Breast epithelium (tissue), 4 donors: ENCODE data around the gene IRF2. TPM values are rescaled to one million over a fixed set of nuclear protein-coding genes. Genes with fewer than 3 reads are reported as not detected.

Experiments used
- DNase-seq, 2 donors: peaks; one replicate each; pipeline ENCODE4 v3.0.0-alpha.2; 2019; ENCODE audit warnings: low spot score in 2 of 2
- H3K27ac ChIP-seq, 2 donors: fragments of 200-600 bp; sonication (generic) in 1 of 2; one replicate each; pipeline ENCODE4 v1.5.1; 2016 to 2019; ENCODE audit warnings: mild to moderate bottlenecking in 1 of 2
- H3K27me3 ChIP-seq, 2 donors: fragments of 200-600 bp; sonication (generic) in 1 of 2; one replicate each; pipeline versions ENCODE4 v1.5.1 to v1.6.0; 2017 to 2019; ENCODE audit warnings: control low read depth in 1 of 2, mild to moderate bottlenecking in 1 of 2
- H3K36me3 ChIP-seq: fragments of 200-600 bp; one replicate; pipeline ENCODE4 v1.5.1; 2019
- H3K4me1 ChIP-seq, 2 donors: fragments of 200-600 bp; sonication (generic); one replicate each; pipeline ENCODE4 v1.5.1; 2016 to 2019; ENCODE audit warnings: control low read depth in 1 of 2
- H3K4me3 ChIP-seq, 3 donors: fragments of 200-600 bp; sonication (generic); 1 replicate in 2 of 3; 2 replicates in 1 of 3; pipeline ENCODE4 v1.5.1; 2016 to 2019; ENCODE audit warnings: mild to moderate bottlenecking in 3 of 3, moderate library complexity in 2 of 3
- H3K9me3 ChIP-seq, 2 donors: fragments of 200-600 bp; sonication (generic) in 1 of 2; one replicate each; pipeline ENCODE4 v1.5.1; 2016 to 2019; ENCODE audit warnings: control low read depth in 1 of 2
- POLR2A ChIP-seq: fragments of 450-650 bp; IDR thresholded peaks from one replicate; pipeline ENCODE4 v1.6.1; 2016; ENCODE audit warnings: antibody characterized with exemption, mild to moderate bottlenecking, moderate library complexity
- POLR2AphosphoS5 ChIP-seq, 3 donors: sonication (generic); formaldehyde crosslinking; IDR thresholded peaks; one replicate each; pipeline ENCODE4 v1.6.1; 2017; ENCODE audit warnings: antibody characterized with exemption in 3 of 3
- intact Hi-C: fragments of 100-400 bp; cut with DNase I; formaldehyde crosslinking; loops from one replicate; pipeline ENCODE4 v1.15.1; 2023; ENCODE audit warnings: low total_unique reads
- total RNA-seq, 3 donors: library from RNA; depleted of rRNA; stranded (reverse); fragments of >200 nt; gene quantifications; one replicate each; pipeline ENCODE4 v1.1.0, GENCODE V29; 2016
- TF ChIP-seq, protein P1 (sequence below), 3 donors: fragments of 450-650 bp; IDR thresholded peaks; one replicate each; pipeline ENCODE4 v1.5.1; 2016 to 2017; ENCODE audit warnings: antibody characterized with exemption in 3 of 3, mild to moderate bottlenecking in 3 of 3, moderate library complexity in 3 of 3

IRF2 gene
- total RNA-seq, 3 donors from 2014 or later: 27.4 to 57.8 (median 36.4) TPM

DNA sequence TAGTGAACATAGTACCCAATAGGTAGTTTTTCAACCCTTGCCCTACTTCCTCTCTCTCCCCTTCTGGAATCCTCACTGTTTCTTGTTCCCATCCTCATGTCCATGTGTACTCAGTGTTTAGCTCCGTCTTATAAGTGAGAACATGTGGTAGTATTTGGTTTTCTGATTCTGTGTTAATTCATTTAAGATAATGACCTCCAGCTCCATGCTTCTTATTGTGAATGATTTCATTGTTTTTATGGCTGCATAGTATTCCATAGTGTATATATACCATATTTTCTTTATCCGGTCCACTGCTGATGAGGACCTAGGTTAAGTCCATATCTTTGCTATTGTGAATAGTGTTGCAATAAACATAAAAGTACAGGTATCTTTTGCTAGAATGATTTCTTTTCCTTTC is 31.0 kb downstream of the IRF2 start:
- H3K4me1 ChIP-seq: peaks cover 0 to 9% of the 10 kb centered on the region in 2 donors
- intact Hi-C loops: no loop called here
- no peaks in the 10 kb centered on the region for H3K36me3 ChIP-seq
- no peak overlapping the region for H3K4me3 ChIP-seq
- H3K27ac ChIP-seq: no peak overlapping the region
- TF ChIP-seq, protein P1, sequence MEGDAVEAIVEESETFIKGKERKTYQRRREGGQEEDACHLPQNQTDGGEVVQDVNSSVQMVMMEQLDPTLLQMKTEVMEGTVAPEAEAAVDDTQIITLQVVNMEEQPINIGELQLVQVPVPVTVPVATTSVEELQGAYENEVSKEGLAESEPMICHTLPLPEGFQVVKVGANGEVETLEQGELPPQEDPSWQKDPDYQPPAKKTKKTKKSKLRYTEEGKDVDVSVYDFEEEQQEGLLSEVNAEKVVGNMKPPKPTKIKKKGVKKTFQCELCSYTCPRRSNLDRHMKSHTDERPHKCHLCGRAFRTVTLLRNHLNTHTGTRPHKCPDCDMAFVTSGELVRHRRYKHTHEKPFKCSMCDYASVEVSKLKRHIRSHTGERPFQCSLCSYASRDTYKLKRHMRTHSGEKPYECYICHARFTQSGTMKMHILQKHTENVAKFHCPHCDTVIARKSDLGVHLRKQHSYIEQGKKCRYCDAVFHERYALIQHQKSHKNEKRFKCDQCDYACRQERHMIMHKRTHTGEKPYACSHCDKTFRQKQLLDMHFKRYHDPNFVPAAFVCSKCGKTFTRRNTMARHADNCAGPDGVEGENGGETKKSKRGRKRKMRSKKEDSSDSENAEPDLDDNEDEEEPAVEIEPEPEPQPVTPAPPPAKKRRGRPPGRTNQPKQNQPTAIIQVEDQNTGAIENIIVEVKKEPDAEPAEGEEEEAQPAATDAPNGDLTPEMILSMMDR (IDR thresholded peaks at IDR 0.05): no peak
- no peak for DNase-seq
- H3K27me3 ChIP-seq: no peaks in the 10 kb centered on the region
- H3K9me3 ChIP-seq: no peaks in the 10 kb centered on the region

DNA sequence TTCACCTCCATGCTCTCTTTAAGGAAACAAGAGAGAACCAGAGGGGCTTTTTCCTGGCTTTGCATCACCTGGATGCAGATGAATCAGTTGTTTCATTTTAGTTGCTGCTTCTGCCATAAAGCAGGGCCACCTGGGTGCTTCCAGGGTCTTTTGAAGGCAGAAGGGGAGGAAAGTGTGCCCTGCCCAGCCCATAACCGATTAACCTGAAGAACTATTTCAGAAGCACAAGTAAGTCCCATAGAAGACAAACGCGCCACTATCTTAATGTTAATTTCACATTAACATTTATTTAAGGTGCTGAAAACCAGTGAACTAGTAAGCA is 32.1 kb downstream of the IRF2 start:
- peak overlapping the region in 1 of 2 donors; percentile 4 for H3K27ac ChIP-seq
- TF ChIP-seq POLR2A: no peak
- TF ChIP-seq, protein P1 (IDR thresholded peaks at IDR 0.05): no peak
- no peak for TF ChIP-seq POLR2AphosphoS5 (IDR thresholded peaks at IDR 0.05)
- H3K36me3 ChIP-seq: no peaks in the 10 kb centered on the region
- no peak overlapping the region for H3K4me3 ChIP-seq
- no peaks in the 10 kb centered on the region for H3K27me3 ChIP-seq
- no peak for DNase-seq
- no peaks in the 10 kb centered on the region for H3K9me3 ChIP-seq
- H3K4me1 ChIP-seq: peaks cover 0 to 9% of the 10 kb centered on the region in 2 donors
- intact Hi-C loops: no loop called here

DNA sequence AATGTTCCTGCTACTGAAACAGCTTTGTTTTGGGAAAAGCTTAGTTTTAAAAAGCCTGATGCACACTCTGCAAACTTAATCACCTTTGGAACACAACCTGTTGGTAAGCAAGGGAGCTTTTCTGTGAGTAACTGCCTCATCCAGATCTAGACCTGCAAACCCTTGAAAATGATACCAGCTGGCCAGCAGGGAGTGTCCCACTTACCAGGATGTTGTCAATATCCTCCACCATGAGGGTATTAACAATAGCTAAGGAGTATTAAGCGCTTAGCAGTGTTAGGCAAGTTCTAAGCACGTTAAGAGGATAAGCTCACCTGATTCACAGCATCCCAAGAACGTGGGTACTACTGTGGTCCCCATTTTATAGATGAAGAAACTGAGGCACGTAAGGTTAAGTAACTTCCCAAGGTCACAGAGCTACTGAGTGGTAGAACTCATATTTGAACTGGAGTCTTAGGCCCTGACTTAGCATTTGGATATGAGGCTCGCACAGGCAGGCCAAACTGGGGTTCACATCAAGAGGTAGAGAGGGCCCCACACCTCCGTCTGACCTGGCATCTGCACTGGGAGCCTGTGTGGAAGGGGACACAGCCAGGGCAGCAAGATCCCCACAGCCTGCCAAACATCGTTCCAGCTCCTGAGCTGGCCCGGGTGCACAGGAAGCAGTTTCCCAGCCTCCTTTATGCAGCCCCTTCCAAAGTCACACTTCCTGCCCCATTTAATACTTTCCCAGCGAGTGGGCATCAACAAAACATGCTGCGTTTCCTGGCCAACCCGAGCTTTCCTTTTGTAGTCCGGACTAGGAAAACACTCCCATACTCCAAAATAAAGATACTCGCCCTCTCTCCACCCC is 32.7 kb downstream of the IRF2 start:
- intact Hi-C loops: no loop called here
- Histone ChIP-seq H3K27ac (peak overlapping the region in 1 of 2 donors; percentile 11), H3K36me3 (no peaks in the 10 kb centered on the region), H3K27me3 (no peaks in the 10 kb centered on the region), H3K4me3 (no peak overlapping the region), H3K9me3 (no peaks in the 10 kb centered on the region), H3K4me1 (peaks cover 0 to 9% of the 10 kb centered on the region in 2 donors)
- DNase-seq: no peak
- TF ChIP-seq, protein P1 (IDR thresholded peaks at IDR 0.05): no peak
- no peak for TF ChIP-seq POLR2A
- TF ChIP-seq POLR2AphosphoS5 (IDR thresholded peaks at IDR 0.05): no peak

DNA sequence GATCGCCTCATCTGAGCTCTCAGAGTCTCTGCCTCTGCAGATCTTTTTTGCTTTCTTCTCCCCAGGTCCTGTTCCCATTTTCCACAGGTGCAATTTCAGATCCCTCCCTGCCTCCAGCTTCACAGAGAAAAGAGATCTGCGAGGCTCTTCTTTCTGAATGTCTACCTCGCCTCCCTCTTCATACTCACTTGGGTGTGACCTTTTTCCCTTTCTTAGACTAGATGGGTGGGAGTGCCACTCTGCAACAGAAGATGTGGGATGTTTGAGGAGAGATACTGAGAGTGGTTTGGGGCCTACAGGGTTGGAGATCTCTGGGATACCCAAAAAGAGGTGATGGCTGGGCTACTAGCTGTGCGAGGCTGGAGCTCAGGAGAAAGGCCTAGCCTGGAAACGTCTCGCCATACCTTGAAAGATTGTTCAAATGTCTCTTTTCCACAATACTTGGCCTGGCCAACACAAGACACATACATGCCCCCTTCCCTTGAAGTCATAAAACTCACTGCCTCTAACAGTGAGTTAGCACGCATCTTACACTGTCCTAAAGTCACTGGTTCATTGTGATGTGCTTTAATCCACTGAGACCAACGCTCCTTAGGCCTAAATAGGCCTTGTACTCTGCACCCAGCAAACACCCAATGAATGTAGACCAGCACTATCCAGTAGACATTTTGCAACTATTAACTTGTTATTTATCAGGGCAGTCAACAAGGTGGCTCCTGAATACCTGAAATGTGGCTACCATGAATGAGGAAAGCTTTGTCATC is 33.6 kb downstream of the IRF2 start:
- Histone ChIP-seq H3K36me3 (no peaks in the 10 kb centered on the region), H3K27me3 (no peaks in the 10 kb centered on the region), H3K4me3 (peak overlapping the region in 2 of 3 donors; percentile 11 to 47), H3K9me3 (no peaks in the 10 kb centered on the region), H3K4me1 (peaks cover 0 to 9% of the 10 kb centered on the region in 2 donors), H3K27ac (peak overlapping the region in 1 of 2 donors; percentile 41)
- TF ChIP-seq POLR2A (no peak), POLR2AphosphoS5 (IDR thresholded peaks at IDR 0.05) (no peak)
- TF ChIP-seq, protein P1 (IDR thresholded peaks at IDR 0.05): no peak
- DNase-seq: no peak
- intact Hi-C loops: no loop called here
